ENCODE results near the gene ACOD1. TPM values are rescaled to one million over a fixed set of nuclear protein-coding genes. Genes with fewer than 3 reads are reported as not detected.

The ACOD1 gene
- total RNA-seq, 2 experiments from 2014 or later, result not detected

Other genes with a start within 250 kb of the ACOD1 start
- gene KCTD12, start 62.1 kb upstream of the ACOD1 start, total RNA-seq, result 10 to 100 TPM in 1 of 2 experiments, 1 to 10 TPM in 1; 9.9 to 11.1 TPM
- 10 to 100 TPM; 14.5 to 14.9 TPM for gene CLN5, start 43.6 kb downstream of the ACOD1 start, total RNA-seq
- 10 to 100 TPM; 28.4 to 31.6 TPM for gene FBXL3, start 78.6 kb downstream of the ACOD1 start, total RNA-seq

All from activated CD4-positive, alpha-beta T cell treated with anti-CD3 and anti-CD28 coated beads for 36 hours (primary cell).